ENCODE measurements around the gene GRN. TPM values are rescaled to one million over a fixed set of nuclear protein-coding genes. Genes with fewer than 3 reads are reported as not detected.
"Not testable (repeated sequence)": the region's sequence is repeated elsewhere in the genome, so short reads cannot be mapped to it uniquely, and the experiment has no call there.

The GRN gene
- total RNA-seq, 2 experiments from 2014 or later, result 34.4 to 36.1 TPM

GRCh38 chr17:44389281-44389680 is 44.2 kb downstream of the GRN start, which contains the start of gene ITGA2B:
ITGA2B (minus strand) TSS chr17:44389649; CDS start chr17:44389473, 176 bp downstream.
- Mint-ChIP-seq H3K27ac (no peak within 1 kb of the TSS), H3K36me3 (no peaks in the 10 kb centered on the region), H3K4me1 (peaks cover 11% of the 10 kb centered on the region), H3K9me3 (no peaks in the 10 kb centered on the region), H3K27me3 (peaks cover 25% of the 10 kb centered on the region), H3K4me3 (no peak within 1 kb of the TSS)
- DNase-seq, result no peak

- Mint-ChIP-seq H3K9me3 (no peaks in the 10 kb centered on the region), H3K4me3 (no peak overlapping the region), H3K27ac (no peak overlapping the region)
Observed at GRCh38 chr17:44389723-44390202, 44.7 kb downstream of the GRN start.

GRCh38 chr17:44390250-44390870 is 45.3 kb downstream of the GRN start:
- Mint-ChIP-seq H3K27me3 (peaks cover 17% of the 10 kb centered on the region), H3K36me3 (no peaks in the 10 kb centered on the region), H3K27ac (no peak overlapping the region), H3K9me3 (no peaks in the 10 kb centered on the region), H3K4me1 (peaks cover 7% of the 10 kb centered on the region), H3K4me3 (no peak overlapping the region)
- no peak for DNase-seq

More at GRCh38 chr17:44389723-44390202, 44.7 kb downstream of the GRN start:
- no peak for DNase-seq
- Mint-ChIP-seq H3K4me1 (peaks cover 9% of the 10 kb centered on the region), H3K36me3 (no peaks in the 10 kb centered on the region), H3K27me3 (peaks cover 20% of the 10 kb centered on the region)

DNA sequence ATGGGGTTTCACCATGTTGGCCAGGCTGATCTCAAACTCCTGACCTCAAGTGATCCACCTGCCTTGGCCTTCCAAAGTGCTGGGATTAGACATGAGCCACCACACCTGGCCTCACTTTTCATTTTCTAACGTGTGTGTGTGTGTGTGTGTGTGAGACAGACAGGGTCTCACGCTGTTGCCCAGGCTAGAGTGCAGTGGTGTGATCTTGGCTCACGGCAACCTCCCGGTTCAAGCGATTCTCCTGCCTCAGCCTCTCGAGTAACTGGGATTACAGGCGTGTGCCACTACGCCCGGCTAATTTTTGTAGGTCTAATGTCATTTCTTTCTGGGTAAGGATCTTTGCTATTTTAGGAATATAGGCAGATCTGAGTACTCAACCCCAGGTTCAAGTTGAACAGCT is 49.0 kb downstream of the GRN start:
- H3K27ac Mint-ChIP-seq, H3K36me3 Mint-ChIP-seq, H3K4me1 Mint-ChIP-seq, DNase-seq, H3K4me3 Mint-ChIP-seq, H3K27me3 Mint-ChIP-seq, H3K9me3 Mint-ChIP-seq: not testable (repeated sequence)

GRCh38 chr17:44394833-44395232 is 49.7 kb downstream of the GRN start:
- Mint-ChIP-seq H3K9me3 (no peaks in the 10 kb centered on the region), H3K4me1 (peaks cover 7% of the 10 kb centered on the region), H3K36me3 (peaks cover 9% of the 10 kb centered on the region), H3K27ac (no peak overlapping the region), H3K27me3 (no peaks in the 10 kb centered on the region), H3K4me3 (no peak overlapping the region)
- DNase-seq, result no peak

DNA sequence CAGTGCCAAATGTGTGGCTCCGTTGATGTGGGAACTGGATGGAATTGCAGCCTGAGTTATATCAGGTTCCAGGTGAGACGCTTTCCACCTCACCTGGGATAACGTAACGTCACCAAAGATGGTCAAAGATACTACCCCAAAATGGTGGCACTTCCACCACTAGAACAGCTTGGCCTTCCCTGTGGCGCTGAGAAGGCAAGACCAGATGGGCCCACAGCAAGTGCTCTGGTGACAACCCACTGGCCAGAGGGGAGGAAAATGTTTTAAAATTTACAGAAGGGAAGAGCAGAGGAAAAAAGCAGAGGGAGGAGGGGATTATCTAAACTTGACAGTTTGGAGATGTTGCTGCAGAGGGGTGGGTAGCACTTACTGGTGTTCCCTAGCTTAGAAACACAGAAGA is 51.8 kb downstream of the GRN start:
- H3K4me1 Mint-ChIP-seq, result peaks cover 7% of the 10 kb centered on the region
- no peak overlapping the region for H3K27ac Mint-ChIP-seq
- no peaks in the 10 kb centered on the region for H3K27me3 Mint-ChIP-seq
- no peak for DNase-seq
- H3K9me3 Mint-ChIP-seq, result no peaks in the 10 kb centered on the region
- H3K4me3 Mint-ChIP-seq, result no peak overlapping the region
- peaks cover 16% of the 10 kb centered on the region for H3K36me3 Mint-ChIP-seq

DNA sequence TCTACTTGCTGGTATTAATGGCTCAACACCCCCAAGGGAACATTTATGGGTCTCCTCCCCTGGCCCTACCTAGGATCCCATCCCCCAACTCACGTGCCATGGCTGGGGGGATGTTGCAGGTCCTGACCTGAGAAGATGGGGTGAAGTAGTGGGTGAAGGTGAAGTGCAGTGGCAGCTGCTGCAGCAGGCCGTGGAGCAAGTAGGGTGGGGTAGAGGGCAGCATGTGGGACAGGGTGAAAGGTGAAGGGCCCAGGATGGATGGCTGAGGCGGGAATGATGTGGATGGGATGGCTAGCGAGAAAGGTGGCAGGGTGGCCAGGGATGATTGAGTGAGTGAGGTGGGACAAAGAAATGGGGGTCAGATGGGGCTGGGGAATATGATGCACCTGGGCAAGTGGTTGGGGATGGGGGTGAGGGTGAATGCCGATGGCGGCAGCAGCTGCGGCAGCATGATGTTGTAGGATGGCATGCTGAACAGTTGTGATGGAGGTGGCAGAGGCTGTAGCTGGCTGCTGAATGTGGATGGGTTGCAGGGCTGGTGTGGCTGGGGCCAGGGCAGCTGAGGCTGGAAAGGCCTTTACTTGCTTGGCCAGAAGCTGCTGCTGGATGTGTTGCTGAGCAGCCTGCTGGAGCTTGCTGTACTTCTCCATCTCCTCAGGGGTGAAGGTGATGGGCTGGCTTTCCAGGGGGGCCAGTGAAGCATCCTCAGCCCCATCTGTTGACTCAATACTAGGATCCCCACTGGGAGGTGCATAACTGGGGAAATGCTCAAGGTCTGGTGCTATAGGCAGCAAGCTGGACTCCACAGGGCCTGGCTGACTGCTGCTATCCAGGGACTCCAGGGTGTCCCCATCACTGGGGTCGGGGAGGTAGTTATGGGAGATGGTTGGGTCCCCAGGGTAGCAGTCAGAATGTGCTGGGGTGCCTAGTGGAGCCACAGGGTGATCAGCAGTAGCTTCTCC is 52.7 kb downstream of the GRN start:
- peaks cover 10% of the 10 kb centered on the region for H3K4me1 Mint-ChIP-seq
- DNase-seq, result no peak
- peaks cover 16% of the 10 kb centered on the region for H3K36me3 Mint-ChIP-seq
- H3K27ac Mint-ChIP-seq, result no peak overlapping the region
- H3K27me3 Mint-ChIP-seq, result no peaks in the 10 kb centered on the region
- H3K9me3 Mint-ChIP-seq, result no peaks in the 10 kb centered on the region
- no peak overlapping the region for H3K4me3 Mint-ChIP-seq

DNA sequence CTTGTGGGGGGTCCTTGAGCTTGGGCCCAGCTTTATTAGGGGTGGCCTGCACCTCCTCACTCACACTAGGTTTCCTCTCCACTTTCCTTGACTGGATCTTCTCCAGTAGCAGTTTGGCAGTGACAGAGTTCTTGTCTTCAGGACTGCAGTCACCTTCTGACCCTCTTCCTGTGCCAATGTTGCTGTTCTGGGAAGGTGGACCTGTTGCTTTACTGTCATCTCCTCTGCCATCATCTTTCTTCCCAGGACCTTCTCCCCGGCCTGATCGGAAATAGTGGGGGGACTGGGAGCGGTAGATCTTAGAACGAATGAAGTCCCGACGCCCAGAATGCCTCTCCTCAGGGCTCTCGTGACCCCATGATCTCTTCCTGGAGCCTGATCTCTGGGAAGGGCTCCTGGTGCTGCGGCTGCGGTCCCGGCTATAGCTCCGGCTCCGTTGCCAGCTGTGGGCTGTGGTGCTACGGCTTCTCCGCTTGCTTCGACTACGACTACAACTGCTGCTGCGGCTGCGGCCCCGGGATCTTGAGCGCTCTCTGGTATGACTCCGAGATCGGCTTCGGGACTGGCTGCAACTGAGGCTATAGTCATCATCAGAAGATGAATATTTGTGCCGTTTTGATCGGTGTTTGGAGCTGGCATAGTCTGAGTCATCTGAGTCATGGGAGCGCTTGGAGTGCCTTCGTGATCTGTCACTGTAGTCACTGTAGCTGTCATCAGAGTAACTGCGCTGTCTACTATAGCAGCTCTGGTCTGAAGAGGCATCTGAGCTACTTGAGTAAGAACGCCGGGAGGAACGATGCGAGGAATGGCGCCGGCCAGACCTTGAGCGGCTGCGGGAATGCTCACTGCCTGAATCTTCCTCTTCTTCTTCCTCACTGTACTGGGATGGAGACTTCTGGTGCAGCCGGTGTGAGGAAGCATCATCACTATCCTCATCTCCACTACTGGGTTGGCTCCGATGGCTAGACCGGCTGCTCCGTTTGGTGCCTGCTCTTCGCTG is 53.9 kb downstream of the GRN start:
- Mint-ChIP-seq H3K27ac (no peak overlapping the region), H3K9me3 (no peaks in the 10 kb centered on the region), H3K4me3 (no peak overlapping the region), H3K27me3 (no peaks in the 10 kb centered on the region), H3K36me3 (peaks cover 16% of the 10 kb centered on the region), H3K4me1 (peaks cover 4% of the 10 kb centered on the region)
- no peak for DNase-seq

GRCh38 chr17:44400226-44400847 is 55.2 kb downstream of the GRN start:
- no peak for DNase-seq
- no peak overlapping the region for H3K27ac Mint-ChIP-seq
- H3K27me3 Mint-ChIP-seq, result no peaks in the 10 kb centered on the region
- peaks cover 16% of the 10 kb centered on the region for H3K36me3 Mint-ChIP-seq
- H3K4me1 Mint-ChIP-seq, result peaks cover 4% of the 10 kb centered on the region
- no peaks in the 10 kb centered on the region for H3K9me3 Mint-ChIP-seq
- no peak overlapping the region for H3K4me3 Mint-ChIP-seq

Other genes with a start within 250 kb of the GRN start
- 10 to 100 TPM; 18.2 to 18.7 TPM for gene HDAC5, start 221.7 kb upstream of the GRN start, total RNA-seq
- gene HROB, start 203.4 kb upstream of the GRN start, total RNA-seq, result 10 to 100 TPM; 18.5 to 20.1 TPM
- not detected for gene ASB16, start 174.6 kb upstream of the GRN start, total RNA-seq
- 10 to 100 TPM; 17.1 to 18.2 TPM for gene TMUB2, start 158.3 kb upstream of the GRN start, total RNA-seq
- 10 to 100 TPM; 78.7 to 83.4 TPM for gene ATXN7L3, start 145.4 kb upstream of the GRN start, total RNA-seq
- 100 to 1,000 TPM; 158 to 169 TPM for gene UBTF, start 125.6 kb upstream of the GRN start, total RNA-seq
- gene SLC4A1, start 77.2 kb upstream of the GRN start, total RNA-seq, result not detected
- under 1 TPM; 0.08 to 0.16 TPM for gene RUNDC3A, start 36.7 kb upstream of the GRN start, total RNA-seq
- gene SLC25A39, start 20.5 kb upstream of the GRN start, total RNA-seq, result 100 to 1,000 TPM; 193 to 200 TPM
- under 1 TPM; 0.14 to 0.19 TPM for gene FAM171A2, start 18.6 kb downstream of the GRN start, total RNA-seq
- gene ITGA2B, start 44.3 kb downstream of the GRN start, total RNA-seq, result under 1 TPM; 0.36 to 0.62 TPM
- gene GPATCH8, start 158.1 kb downstream of the GRN start, total RNA-seq, result 10 to 100 TPM; 34.9 to 36.2 TPM
- gene FZD2, start 212.2 kb downstream of the GRN start, total RNA-seq, result not detected

Measured in activated naive CD8-positive, alpha-beta T cell treated with anti-CD3 and anti-CD28 coated beads for 36 hours (primary cell).